GM18511 (cell line): ENCODE results near the gene CDRT4.
"Not testable (repeated sequence)": the region's sequence is repeated elsewhere in the genome, so short reads cannot be mapped to it uniquely, and the experiment has no call there.

Experiments used
- ATAC-seq: cut with Tn5 transposase; IDR thresholded peaks from one replicate; pipeline ENCODE4 v1.9.1; 2021; ENCODE audit warnings: mild to moderate bottlenecking, moderate library complexity; ENCODE audit not compliant: unreplicated experiment

CDRT4 gene

GRCh38 chr17:15467592-15467991 is at the start of gene CDRT4:
CDRT4 (minus strand) TSS chr17:15467621; CDS start chr17:15440238, 27,383 bp downstream.
- no peak for ATAC-seq

GRCh38 chr17:15516150-15516549 is 48.7 kb upstream of the CDRT4 start:
- ATAC-seq = no peak

GRCh38 chr17:15514469-15514868 is 47.0 kb upstream of the CDRT4 start:
- ATAC-seq = no peak

GRCh38 chr17:15513856-15514459 is 46.5 kb upstream of the CDRT4 start:
- ATAC-seq = no peak

GRCh38 chr17:15513058-15513791 is 45.8 kb upstream of the CDRT4 start:
- ATAC-seq = no peak

GRCh38 chr17:15512071-15512709 is 44.8 kb upstream of the CDRT4 start:
- no peak for ATAC-seq

- ATAC-seq = peak; percentile 80
These were observed 43.7 kb upstream of the CDRT4 start for GRCh38 chr17:15511142-15511541.

- ATAC-seq = no peak
These were observed 42.9 kb upstream of the CDRT4 start for GRCh38 chr17:15510361-15510760.

GRCh38 chr17:15509095-15509494 is 41.7 kb upstream of the CDRT4 start:
- no peak for ATAC-seq

GRCh38 chr17:15508466-15508865 is 41.0 kb upstream of the CDRT4 start:
- ATAC-seq = no peak

GRCh38 chr17:15507896-15508295 is 40.5 kb upstream of the CDRT4 start:
- ATAC-seq = no peak

GRCh38 chr17:15507001-15507400 is 39.6 kb upstream of the CDRT4 start:
- no peak for ATAC-seq

- not testable (repeated sequence) for ATAC-seq
These were observed 38.3 kb upstream of the CDRT4 start for GRCh38 chr17:15505708-15506107.

- no peak for ATAC-seq
These were observed 36.3 kb upstream of the CDRT4 start for GRCh38 chr17:15503731-15504130.

GRCh38 chr17:15502369-15503112 is 35.1 kb upstream of the CDRT4 start:
- ATAC-seq = peak; percentile 94

GRCh38 chr17:15501793-15502192 is 34.4 kb upstream of the CDRT4 start:
- ATAC-seq = no peak

- no peak for ATAC-seq
These were observed 33.9 kb upstream of the CDRT4 start for GRCh38 chr17:15501282-15501681.

- ATAC-seq = no peak
These were observed 30.7 kb upstream of the CDRT4 start for GRCh38 chr17:15498107-15498506.

- ATAC-seq = no peak
These were observed 29.6 kb upstream of the CDRT4 start for GRCh38 chr17:15496735-15497670.

- no peak for ATAC-seq
These were observed 27.4 kb upstream of the CDRT4 start for GRCh38 chr17:15494821-15495220.
